GM19397 (cell line): ENCODE measurements around the gene PDAP1.
"Not testable (repeated sequence)": the region's sequence is repeated elsewhere in the genome, so short reads cannot be mapped to it uniquely, and the experiment has no call there.

Source experiments
- ATAC-seq: cut with Tn5 transposase; IDR thresholded peaks from one replicate; pipeline ENCODE4 v1.9.1; 2021; ENCODE audit warnings: mild to moderate bottlenecking, moderate library complexity; ENCODE audit not compliant: unreplicated experiment

The PDAP1 gene

DNA sequence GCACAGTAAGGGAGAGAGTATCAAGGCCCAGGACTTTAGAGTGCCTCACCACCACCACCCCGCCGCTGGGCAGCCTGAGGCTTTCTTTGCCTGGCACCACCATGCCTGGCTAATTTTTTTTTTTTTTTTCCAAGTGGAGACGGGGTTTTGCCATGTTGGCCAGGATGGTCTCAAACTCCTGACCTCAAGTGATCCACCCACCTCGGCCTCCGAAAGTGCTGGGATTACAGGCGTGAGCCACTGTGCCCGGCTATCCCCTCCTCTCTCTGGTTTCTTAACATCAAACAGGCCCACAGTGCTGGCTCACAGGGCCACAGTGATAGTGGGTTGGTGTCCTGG is 28.7 kb downstream of the PDAP1 start:
- not testable (repeated sequence) for ATAC-seq

DNA sequence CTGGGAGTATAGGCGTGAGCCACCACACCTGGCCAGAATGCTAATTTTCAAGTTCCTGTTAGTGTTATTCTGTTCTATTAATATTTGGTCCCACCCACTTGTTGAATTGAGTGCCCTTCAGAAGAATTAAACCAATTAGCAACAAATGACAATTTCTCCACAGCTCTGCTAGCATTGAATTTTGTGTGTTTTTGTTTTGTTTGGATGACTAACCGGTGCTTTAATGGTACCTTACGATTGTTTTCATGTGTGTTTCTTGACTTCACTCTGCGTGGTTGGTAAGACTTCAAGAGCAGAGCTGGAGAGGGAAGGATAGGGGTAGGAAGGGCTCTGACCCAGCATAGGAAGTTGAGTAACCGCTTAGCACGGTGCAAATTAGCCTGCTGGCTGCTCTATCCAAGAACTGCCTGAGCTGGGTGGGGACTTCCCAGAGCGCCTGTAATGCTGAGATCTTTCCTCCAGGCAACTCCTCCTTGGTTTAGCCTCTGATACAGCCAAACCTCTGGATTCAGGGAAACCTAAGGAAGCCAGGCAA is 29.3 kb downstream of the PDAP1 start:
- ATAC-seq, result no peak

DNA sequence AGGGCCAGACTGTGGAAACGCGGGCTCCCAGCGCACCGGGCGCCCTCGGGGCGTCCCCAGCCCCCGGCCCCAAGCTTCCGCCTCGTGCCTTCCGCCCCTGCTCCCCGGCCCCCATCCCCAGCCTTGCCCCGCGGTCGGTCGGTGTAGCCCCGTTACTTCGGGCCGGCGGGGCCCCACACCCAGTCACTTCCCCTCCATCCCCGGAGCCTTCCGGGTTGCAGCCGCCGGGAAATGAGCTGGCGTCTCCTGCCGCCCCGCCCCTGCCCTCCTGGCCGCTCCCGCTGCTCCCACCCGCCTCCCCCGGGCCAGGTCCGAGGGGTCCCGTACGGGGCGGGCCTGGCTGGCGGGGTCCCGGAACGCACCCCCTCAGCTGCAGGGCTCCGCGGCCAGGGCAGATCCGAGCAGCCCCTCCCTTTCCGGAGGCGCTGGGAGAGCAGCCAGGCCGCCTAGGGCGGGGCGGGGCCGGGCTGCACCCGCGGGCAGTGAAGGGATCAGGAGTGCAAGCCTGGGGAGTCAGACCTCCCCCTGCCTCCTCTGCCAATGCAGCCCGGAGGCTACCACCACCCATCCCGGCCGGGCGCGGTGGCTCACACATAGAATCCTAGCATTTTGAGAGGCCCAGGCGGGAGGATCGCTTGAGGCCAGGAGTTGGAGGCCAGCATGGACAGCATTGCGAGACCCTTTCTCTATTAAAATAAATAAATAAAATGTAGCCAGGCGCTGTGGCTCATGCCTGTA is 33.2 kb downstream of the PDAP1 start:
- ATAC-seq, result peak; percentile 43

DNA sequence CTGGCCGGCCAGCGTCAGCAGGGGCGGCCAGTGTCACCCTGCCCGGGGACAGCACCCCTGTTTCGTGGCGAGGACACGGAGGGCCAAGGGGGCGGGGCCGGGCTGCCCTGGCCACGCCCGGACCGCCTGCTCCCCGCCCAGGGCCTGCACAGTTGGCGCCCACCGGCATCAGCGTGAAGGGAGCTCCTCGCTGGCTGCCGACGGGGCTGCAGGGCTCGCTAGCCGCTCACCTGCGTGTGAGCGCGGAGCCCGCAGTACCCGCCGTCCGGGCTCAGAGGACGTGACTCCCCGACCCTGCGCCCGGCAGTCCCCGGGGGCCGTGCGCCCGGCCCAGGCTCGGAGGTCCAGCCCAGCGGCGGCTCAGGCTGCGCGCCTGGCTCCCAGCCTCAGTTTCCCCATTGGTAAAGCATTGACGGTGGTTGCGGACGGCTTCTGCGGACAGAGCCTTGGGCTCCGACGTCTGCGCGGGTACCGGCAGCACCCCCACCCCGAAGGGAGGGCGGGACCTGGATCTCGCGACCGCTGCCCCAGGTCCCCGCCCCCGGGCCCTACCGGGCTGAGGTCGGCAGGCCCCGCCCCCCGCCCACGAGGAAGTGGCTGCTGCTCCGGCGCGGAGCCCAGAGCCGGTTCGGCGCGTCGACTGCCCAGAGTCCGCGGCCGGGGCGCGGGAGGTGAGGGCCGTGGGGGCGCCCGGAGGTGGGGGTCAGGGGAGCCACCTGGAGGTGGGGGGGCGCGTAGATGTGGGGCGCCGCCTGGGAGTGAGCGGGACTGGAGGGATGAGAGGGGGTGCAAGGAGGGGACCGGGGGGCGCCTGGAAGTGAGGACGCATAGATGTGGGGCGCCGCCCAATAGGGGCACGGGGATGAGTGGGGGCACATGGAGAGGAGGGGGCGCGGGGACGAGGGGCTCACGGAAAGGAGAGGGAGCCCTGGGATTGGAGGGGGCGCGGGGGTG is 34.0 kb downstream of the PDAP1 start, which contains the start of gene ARPC1B:
ARPC1B (plus strand) TSS at position 620 of the 954 bp plus-strand sequence. CDS start 10,985 bp downstream, outside the sequence.
- ATAC-seq, result peak; percentile 60

DNA sequence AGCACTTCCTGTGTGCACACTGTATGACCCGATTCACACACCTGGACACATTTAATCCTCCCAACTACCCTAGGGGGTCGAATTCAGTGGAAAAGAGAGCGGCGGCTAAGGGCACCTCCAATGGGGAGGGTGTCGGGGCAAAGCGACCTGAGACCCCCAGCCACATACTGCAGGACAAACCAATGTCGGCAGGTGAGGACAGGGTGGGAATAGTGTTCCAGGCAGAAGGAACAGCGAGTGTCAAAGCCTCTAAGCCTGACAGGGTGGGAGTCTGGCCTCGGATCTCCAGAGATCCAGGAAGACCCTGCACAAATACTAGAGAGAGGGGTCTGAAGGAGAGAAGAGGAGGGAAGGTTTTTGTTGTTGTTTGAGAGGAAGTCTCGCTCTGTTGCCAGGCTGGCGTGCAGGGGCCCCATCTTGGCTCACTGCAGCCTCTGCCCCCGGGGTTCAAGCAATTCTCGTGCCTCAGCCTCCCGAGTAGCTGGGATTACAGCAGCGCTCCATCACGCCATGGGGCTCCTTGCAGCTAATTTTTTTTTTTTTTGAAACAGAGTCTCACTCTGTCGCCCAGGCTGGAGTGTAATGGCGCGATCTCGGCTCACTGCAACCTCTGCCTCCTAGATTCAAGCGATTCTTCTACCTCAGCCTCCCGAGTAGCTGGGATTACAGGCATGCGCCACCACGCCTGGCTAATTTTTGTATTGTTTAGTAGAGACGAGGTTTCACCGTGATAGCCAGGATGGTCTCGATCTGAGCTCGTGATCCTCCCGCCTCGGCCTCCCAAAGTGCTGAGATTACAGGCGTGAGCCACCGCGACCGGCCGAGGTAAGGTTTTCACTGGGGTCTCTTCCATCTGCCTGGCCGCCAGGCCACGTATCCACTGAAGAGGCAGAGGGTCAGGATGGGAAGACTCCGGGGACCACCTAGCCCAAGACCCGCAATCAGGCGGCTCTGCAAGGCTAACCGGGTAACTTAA is 35.0 kb downstream of the PDAP1 start:
- ATAC-seq, result no peak

DNA sequence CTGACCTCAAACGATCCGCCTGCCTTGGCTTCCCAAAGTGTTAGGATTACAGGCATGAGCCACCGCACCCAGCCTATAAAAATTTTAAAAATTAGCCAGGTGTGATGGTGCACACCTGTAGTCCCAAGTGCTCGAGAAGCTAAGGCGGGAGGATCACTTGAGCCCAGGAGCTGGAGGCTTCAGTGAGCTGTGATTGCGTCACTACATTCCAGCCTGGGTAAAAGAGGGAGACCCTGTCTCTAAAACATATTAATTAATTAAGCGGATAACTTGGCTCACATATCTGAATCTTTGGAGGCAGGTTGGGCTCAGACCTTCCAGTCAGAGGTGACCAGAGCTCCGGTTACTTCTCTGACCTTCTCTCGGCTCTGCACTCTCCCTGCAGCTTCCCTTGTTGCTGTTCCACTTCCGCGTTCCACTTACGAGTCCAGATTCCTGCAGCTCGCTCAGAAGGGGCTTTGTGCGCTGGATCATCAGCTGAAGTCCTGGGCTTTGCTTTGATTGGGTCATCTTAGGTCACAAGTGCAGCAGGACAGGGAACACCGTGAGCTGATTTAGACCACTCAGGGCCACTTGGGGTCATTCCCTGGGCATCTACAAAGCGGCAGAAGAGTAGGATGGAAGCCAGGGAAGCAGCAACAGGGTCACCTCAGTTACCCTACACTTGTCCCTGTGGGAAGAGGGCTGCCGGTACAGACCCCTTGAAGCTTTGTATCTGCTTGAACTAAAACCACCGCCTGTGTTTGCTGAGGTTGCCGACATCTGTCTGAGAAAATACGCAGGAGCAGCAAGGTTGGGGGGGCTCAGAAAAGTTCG is 35.9 kb downstream of the PDAP1 start:
- ATAC-seq, result no peak

DNA sequence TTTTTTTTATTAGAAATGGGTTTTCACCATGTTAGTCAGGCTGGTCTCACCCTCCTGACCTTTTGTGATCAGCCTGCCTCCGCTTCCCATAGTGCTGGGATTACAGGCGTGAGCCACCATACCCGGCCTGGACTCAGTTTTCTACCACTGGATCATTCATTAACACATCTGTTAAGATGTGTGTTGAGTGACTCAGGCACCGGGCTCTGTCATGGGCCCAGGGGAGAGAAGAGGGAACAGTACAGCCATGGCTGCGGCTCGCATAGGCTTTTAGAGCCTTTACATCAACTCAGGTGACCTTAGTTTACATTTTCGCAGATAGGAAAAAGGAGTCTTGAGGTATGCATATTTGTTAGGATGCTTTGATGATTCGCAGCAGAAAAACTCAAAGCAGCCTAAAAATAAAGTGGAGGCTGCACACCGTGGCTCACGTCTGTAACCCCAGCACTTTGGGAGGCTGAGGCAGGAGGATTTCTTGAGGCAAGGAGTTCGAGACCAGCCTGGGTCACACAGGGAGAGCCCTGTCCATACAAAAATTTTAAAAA is 36.9 kb downstream of the PDAP1 start:
- ATAC-seq, result no peak

DNA sequence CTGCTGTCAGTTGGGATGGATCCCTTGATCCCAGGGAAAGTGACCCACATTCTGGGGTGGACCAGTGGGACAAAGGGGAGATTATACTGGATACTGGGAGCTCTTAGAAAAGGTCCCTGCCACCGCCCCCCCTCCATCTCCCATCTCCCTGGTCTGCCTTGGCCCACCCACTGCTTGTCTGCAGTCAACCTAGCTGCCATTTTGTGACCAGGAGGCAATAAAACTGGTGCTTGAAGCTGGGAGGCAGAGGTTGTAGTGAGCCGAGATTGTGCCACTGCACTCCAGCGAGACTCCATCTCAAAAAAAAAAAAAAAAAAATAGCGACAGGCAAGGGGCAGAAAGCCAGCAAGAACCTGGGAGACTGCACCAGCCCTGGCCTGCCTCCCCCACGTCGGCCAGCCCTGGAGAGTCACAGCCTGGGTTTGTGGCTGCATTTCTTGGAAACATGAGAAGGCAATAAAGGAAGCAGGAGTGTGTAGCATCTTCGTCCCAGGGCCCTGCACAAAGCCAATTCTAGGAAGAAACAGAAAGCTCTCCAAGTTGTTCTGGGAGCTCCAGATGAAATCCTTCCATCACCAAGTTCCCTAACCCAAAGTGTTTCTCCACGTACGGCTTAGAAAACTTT is 38.5 kb downstream of the PDAP1 start:
- no peak for ATAC-seq

DNA sequence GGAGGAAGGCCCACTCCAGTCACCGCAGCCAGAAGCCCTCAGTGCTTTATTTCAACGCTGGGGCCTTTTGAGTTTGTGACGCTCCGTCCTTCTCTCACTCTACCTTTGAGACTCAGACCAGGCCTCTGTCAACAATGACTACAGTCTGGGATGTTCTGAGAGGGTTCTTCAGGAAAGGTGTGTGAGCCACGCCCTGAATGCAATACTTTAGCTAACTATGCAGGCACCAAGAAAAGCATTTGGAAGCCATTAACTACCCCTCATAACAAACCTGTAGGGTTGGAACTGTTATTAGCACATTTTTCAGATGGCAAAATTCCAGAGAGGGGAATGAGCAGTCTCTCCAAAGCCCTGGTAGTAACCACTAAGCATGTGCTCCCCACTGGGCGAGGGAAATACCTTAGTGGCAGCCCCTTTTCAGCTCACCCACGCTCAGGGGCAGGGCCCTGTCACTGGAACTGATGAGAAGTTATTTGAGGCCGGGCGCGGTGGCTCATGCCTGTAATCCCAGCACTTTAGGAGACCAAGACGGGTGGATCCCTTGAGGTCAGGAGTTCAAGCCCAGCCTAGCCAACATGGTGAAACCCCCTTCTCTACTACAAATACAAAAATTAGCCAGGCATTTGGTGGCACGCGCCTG is 39.5 kb downstream of the PDAP1 start:
- ATAC-seq, result no peak

DNA sequence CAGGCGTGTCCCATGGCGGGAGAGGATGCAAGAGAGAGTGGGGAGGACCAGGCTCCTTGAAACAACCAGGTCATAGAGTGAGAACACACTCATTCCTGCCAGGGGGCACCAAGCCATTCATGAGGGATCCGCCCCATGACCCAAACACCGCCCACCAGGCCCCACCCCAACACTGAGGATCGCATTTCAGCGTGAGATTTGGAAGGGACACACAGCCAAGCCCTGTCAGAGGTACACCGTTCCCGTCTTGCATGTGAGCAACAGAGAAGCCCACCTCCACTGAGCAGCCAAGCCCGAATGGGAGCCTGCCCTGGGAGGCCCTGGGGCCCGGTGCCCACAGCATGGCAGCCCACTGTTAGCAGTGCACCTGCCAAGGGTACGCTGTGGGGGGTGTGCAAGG is 41.8 kb downstream of the PDAP1 start:
- no peak for ATAC-seq

DNA sequence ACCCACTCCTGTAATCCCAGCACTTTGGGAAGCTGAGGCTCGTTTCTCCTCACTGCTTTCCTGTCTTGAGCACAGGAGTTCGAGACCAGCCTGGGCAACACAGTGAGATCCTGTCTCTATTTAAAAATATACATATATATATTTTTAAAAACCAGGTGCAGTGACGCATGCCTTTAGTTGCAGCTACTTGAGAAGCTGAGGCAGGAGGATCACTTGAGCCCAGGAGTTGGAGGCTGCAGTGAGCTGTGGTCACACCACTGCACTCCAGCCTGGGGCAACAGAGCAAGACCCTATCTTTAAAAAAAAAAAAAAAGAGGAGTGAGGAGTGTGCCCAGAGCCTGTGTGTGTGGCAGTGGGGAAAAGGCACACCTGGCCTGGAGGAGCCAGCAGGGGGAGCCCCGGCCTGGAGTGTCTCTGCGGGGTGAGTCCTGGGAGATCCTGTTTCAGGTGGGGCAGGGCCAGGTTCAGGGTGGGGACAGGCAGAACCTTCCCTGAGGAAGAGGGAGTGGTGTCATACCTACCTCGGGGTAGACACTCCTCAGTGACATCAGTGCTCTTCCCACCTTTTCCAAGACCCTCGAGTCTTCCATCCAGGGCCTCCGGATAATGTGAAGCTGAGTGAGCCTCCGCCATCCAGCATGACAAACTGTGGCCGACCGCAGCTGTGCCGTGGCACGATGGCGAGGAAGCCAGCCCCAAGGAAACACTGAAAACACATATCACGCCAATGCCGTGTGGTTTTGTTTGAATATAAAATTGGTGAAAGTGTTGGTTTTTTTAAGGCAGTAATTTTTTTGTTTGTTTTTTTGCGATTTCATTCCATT is 42.9 kb downstream of the PDAP1 start:
- no peak for ATAC-seq

DNA sequence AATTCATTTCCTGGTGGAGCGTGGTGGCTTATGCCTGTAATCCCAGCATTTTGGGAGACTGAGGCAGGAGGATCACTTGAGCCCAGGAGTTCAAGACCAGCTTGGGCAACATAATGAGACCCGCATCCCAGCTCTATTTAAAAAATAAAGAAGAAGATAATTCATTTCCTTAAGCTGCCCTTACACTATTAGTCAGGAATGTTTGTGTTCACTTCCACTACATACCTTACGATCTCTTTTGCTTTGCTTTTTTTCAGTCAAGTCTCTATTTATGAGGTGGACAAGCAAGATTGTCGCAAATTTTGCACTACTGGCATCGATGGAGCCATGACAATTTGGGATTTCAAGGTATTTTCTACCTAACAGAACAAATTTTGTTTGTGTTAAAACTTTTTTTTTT is 45.1 kb downstream of the PDAP1 start:
- ATAC-seq, result no peak

DNA sequence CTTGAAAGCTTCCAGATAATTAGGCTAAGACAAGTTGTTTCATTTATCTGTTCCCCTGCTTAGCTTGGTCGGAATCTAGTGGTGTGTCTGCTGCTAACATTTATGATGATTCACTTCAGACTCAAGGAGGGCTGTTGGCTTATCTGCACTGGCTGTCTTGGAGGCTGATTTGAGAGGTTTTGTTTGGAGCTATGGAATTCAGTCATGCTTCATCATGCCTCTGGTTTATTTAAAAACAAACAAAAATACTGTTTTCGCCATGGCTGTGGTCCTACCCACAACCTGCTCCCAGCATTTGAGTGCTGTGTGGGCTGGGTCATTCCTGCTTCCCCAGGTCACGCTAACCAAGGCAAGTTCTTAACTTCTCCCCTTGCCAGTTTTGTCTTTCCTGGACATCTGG is 45.6 kb downstream of the PDAP1 start:
- no peak for ATAC-seq

DNA sequence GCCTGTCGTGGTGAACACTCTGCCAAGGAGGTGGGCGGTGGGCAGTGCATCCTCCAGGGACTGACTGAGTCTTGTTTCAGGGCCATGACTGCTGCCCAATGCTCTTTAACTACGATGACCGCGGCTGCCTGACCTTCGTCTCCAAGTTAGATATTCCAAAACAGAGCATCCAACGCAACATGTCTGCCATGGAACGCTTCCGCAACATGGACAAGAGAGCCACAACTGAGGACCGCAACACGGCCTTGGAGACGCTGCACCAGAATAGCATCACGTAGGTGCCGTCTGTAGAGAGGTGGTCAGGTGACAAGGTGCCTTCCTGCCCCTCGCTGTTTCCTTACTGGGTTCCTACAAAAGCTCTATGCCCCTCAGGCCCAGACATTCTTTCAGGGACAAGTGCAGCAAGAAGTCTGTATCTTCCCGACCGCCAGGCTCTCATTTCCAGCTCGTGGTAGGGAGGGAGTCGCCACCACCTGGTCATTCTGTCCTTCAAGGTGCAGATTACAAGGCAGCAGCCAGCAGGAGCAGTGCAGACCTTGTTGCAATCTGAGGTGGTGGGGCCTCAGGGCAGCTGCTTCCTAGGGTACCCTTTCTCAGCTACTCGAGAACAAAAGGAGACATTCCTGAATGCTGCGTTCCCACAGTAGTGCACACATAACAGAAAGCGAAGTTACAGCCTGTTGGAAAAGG is 48.8 kb downstream of the PDAP1 start:
- ATAC-seq, result no peak

DNA sequence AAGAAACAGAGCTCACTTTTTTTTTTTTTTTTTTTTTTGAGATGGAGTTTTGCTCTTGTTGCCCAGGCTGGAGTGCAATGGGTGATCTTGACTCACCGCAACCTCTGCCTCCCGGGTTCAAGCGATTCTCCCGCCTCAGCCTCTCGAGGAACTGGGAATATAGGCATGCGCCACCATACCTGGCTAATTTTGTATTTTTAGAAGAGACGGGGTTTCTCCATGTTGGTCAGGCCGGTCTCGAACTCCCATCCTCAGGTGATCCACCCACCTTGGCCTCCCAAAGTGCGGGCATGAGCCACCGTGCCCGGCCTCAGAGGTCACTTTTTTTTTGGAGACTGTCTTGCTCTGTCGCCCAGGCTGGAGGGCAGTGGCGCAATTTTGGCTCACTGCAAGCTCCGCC is 49.9 kb downstream of the PDAP1 start:
- ATAC-seq, result not testable (repeated sequence)

DNA sequence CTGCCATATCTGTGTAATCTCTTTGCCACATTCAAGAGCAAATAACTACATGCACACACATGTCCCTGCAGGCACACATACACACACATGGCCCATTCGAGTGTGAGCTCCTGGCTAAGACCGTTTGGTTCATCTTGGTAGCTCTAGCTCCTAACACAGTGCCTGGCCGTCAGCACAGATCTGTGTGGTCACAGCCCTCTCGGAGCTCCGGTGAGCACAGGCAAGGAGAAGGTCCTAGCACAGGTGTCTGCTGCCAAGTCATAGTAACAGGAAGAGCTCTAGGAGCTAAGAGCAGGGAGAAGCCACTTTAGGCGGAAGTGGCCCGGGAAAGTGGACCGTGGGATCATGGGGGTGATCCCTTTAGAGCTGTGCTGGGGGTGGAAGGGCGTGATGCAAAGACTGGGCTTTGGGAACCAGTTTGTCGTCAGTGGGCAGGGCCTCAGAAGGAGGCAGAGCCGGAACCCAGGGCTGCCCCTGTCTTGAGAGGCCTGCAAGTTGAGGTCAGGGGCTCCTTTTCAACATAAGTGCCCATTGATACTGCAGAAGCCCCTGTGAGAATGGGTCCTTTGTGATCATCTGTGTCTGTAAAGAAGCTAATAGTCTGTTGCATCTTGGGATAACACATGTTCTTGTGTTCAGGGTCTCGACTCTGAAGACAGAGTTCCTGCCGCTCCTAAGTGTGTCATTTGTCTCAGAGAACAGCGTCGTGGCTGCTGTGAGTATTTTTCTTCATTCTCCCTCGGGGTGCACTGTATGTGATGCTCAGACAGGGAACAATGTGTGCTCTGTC is 50.5 kb downstream of the PDAP1 start:
- no peak for ATAC-seq
